Tibial nerve (tissue), 4 donors: ENCODE data around the gene SGPP1. TPM values are rescaled to one million over a fixed set of nuclear protein-coding genes. Genes with fewer than 3 reads are reported as not detected.

Experiments used
- DNase-seq, 2 donors: peaks; one replicate each; pipeline ENCODE4 v3.0.0-alpha.2; 2019; ENCODE audit warnings: low spot score in 2 of 2
- H3K27ac ChIP-seq, 4 donors: fragments of 200-600 bp; sonication (generic) in 3 of 4; one replicate each; pipeline ENCODE4 v1.5.1; 2017 to 2019; ENCODE audit warnings: mild to moderate bottlenecking in 1 of 4
- H3K27me3 ChIP-seq, 2 donors: fragments of 200-600 bp; sonication (generic) in 1 of 2; one replicate each; pipeline versions ENCODE4 v1.5.1 to v1.6.0; 2017 to 2019
- H3K36me3 ChIP-seq, 3 donors: fragments of 200-600 bp; sonication (generic); one replicate each; pipeline ENCODE4 v1.5.1; 2018 to 2019
- H3K4me1 ChIP-seq, 4 donors: fragments of 200-600 bp; sonication (generic) in 3 of 4; one replicate each; pipeline ENCODE4 v1.5.1; 2017 to 2019
- H3K4me3 ChIP-seq, 4 donors: fragments of 200-600 bp; sonication (generic) in 3 of 4; one replicate each; pipeline ENCODE4 v1.5.1; 2017 to 2019; ENCODE audit warnings: mild to moderate bottlenecking in 1 of 4, moderate library complexity in 1 of 4
- H3K9me3 ChIP-seq, 4 donors: fragments of 200-600 bp; sonication (generic) in 3 of 4; one replicate each; pipeline ENCODE4 v1.5.1; 2017 to 2019
- CTCF ChIP-seq, 5 experiments: fragments of 200-600 bp in 3 of 5; fragments of 450-650 bp in 2 of 5; sonication (generic) in 3 of 5; IDR thresholded peaks; one replicate each; pipeline ENCODE4 v1.5.1; 2016 to 2019; ENCODE audit warnings: antibody characterized with exemption in 5 of 5, mild to moderate bottlenecking in 3 of 5, moderate library complexity in 2 of 5
- EP300 ChIP-seq, 2 donors: sonication (generic); formaldehyde crosslinking; IDR thresholded peaks; one replicate each; pipeline ENCODE4 v1.6.1; 2017; ENCODE audit warnings: antibody characterized with exemption in 2 of 2, mild to moderate bottlenecking in 1 of 2
- POLR2A ChIP-seq, 2 donors: fragments of 450-650 bp; IDR thresholded peaks; one replicate each; pipeline ENCODE4 v1.6.1; 2017; ENCODE audit warnings: antibody characterized with exemption in 2 of 2, mild to moderate bottlenecking in 2 of 2, moderate library complexity in 2 of 2
- WGBS, 2 donors: methylation state at CpG; one replicate each; pipeline ENCODE4 v1.1.5; 2018; 5-methylcytosine and 5-hydroxymethylcytosine counted together
- total RNA-seq, 4 donors: library from RNA; depleted of rRNA; stranded (reverse); fragments of >200 nt; gene quantifications; one replicate each; pipeline ENCODE4 v1.1.0, GENCODE V29; 2016

SGPP1 gene
- 10 to 100 TPM; 31.2 to 43.5 (median 35.3) TPM for total RNA-seq

- Histone ChIP-seq H3K27me3 (no peaks in the 10 kb centered on the region), H3K4me1 (peaks cover 0 to 31% (median 9%) of the 10 kb centered on the region in 4 donors), H3K9me3 (no peaks in the 10 kb centered on the region), H3K27ac (peak within 1 kb of the TSS; percentile 87 to 93 (median 91)), H3K36me3 (no peaks in the 10 kb centered on the region), H3K4me3 (peak within 1 kb of the TSS; percentile 89 to 99 (median 95))
- peak; percentile 40 to 58 for DNase-seq
- TF ChIP-seq POLR2A (IDR thresholded peaks at IDR 0.05), result peak; percentile 44 to 67
- peak in 1 of 2 donors; percentile 60 for TF ChIP-seq EP300 (IDR thresholded peaks at IDR 0.05)
- peak in 4 of 5 experiments; percentile 11 to 50 (median 38) for TF ChIP-seq CTCF (IDR thresholded peaks at IDR 0.05)
- WGBS, 2 donors, result 3 to 5% methylated on average over 12 to 17 of the region's 88 CpGs
Observed at GRCh38 chr14:63727736-63728728, at the start of gene SGPP1. Gene SGPP1, minus strand, starts transcription at chr14:63728065. Its CDS starts 121 bp downstream, at chr14:63727944.

GRCh38 chr14:63777024-63777423 lies 49.2 kb upstream of the SGPP1 start:
- Histone ChIP-seq H3K9me3 (no peaks in the 10 kb centered on the region), H3K27ac (no peak overlapping the region), H3K27me3 (no peaks in the 10 kb centered on the region), H3K4me3 (no peak overlapping the region), H3K4me1 (no peaks in the 10 kb centered on the region), H3K36me3 (no peaks in the 10 kb centered on the region)
- DNase-seq, result no peak
- TF ChIP-seq EP300 (IDR thresholded peaks at IDR 0.05), result no peak

- WGBS, 2 donors, result 61 to 70% methylated on average over 4 of the region's 4 CpGs
- no peaks in the 10 kb centered on the region for H3K4me1 ChIP-seq
- H3K27me3 ChIP-seq, result no peaks in the 10 kb centered on the region
- H3K36me3 ChIP-seq, result no peaks in the 10 kb centered on the region
- no peak overlapping the region for H3K4me3 ChIP-seq
- no peak overlapping the region for H3K27ac ChIP-seq
- DNase-seq, result no peak
- TF ChIP-seq POLR2A (IDR thresholded peaks at IDR 0.05) (no peak), EP300 (IDR thresholded peaks at IDR 0.05) (no peak)
- no peaks in the 10 kb centered on the region for H3K9me3 ChIP-seq
Observed at GRCh38 chr14:63773504-63773903, 45.6 kb upstream of the SGPP1 start.

- no peak overlapping the region for H3K27ac ChIP-seq
- no peaks in the 10 kb centered on the region for H3K27me3 ChIP-seq
- H3K4me3 ChIP-seq, result no peak overlapping the region
- H3K4me1 ChIP-seq, result no peaks in the 10 kb centered on the region
- H3K9me3 ChIP-seq, result no peaks in the 10 kb centered on the region
- WGBS, 2 donors, result 55% methylated on average over 3 of the region's 3 CpGs
- H3K36me3 ChIP-seq, result no peaks in the 10 kb centered on the region
- TF ChIP-seq POLR2A (IDR thresholded peaks at IDR 0.05), result no peak
- peak; percentile 47 to 66 (median 60) for TF ChIP-seq CTCF (IDR thresholded peaks at IDR 0.05)
- peak in 1 of 2 donors; percentile 76 for DNase-seq
Observed at GRCh38 chr14:63770187-63770807, 42.4 kb upstream of the SGPP1 start.

GRCh38 chr14:63766611-63767010 lies 38.7 kb upstream of the SGPP1 start:
- no peak overlapping the region for H3K27ac ChIP-seq
- H3K27me3 ChIP-seq, result no peaks in the 10 kb centered on the region
- H3K4me1 ChIP-seq, result no peaks in the 10 kb centered on the region
- DNase-seq, result no peak
- WGBS, 2 donors, result 40 to 52% methylated on average over 3 of the region's 3 CpGs
- H3K9me3 ChIP-seq, result no peaks in the 10 kb centered on the region
- TF ChIP-seq POLR2A (IDR thresholded peaks at IDR 0.05), result no peak
- TF ChIP-seq EP300 (IDR thresholded peaks at IDR 0.05), result no peak
- no peak for TF ChIP-seq CTCF (IDR thresholded peaks at IDR 0.05)
- H3K4me3 ChIP-seq, result no peak overlapping the region
- no peaks in the 10 kb centered on the region for H3K36me3 ChIP-seq
